DMS153 (cell line): ENCODE results near the gene CD4.
"Not testable (repeated sequence)": the region's sequence is repeated elsewhere in the genome, so short reads cannot be mapped to it uniquely, and the experiment has no call there.

Experiments used
- DNase-seq: peaks from one replicate; lab custom pipeline; 2025; lab: John Stamatoyannopoulos, UW

The CD4 gene

DNA sequence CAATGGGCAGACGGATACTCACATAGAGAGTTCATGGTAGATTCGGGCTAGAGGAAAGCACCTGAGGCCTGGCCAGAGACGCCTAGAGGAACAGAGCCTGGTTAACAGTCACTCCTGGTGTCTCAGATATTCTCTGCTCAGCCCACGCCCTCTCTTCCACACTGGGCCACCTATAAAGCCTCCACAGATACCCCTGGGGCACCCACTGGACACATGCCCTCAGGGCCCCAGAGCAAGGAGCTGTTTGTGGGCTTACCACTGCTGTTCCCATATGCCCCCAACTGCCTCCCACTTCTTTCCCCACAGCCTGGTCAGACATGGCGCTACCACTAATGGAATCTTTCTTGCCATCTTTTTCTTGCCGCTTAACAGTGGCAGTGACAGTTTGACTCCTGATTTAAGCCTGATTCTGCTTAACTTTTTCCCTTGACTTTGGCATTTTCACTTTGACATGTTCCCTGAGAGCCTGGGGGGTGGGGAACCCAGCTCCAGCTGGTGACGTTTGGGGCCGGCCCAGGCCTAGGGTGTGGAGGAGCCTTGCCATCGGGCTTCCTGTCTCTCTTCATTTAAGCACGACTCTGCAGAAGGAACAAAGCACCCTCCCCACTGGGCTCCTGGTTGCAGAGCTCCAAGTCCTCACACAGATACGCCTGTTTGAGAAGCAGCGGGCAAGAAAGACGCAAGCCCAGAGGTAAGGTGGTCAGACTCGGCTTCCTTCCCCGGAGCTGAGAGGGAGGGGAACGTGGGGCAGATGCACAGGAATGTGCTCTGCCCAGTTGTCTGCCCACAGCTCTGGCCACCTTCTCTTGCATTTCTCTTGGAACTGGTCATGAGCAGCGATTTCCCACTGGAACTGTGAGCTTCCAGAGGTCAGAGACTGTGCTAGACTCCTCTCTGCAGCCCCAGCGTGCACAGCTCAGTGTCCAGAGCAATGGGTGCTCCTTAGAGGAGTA, at the start of gene CD4:
Gene CD4, plus strand, starts transcription at position 557 of the 953 bp plus-strand sequence. CDS start 10,611 bp downstream, outside the sequence.
- no peak for DNase-seq

- not testable (repeated sequence) for DNase-seq
Observed at GRCh38 chr12:6742080-6742479, 47.2 kb upstream of the CD4 start.

DNA sequence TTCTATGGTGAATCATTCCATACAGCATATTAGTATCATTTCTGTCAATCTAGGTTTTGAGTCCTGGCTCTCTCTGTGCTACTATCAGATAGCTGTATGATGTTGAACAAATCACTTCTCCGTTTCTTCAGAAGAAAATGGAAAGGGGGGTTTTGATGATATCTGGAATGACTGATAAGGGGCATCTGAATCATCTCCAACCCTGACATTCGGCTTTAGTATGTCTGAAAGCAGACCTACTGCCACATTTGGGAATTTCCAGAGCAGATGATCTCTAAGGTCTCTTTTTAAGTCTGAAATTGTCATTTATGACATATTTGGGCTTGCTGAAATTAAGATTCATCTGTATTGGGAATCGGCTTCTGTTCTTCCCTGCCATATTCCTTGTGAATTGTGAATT, 46.5 kb upstream of the CD4 start:
- no peak for DNase-seq

- not testable (repeated sequence) for DNase-seq
Observed at GRCh38 chr12:6743300-6743699, 46.0 kb upstream of the CD4 start.

DNA sequence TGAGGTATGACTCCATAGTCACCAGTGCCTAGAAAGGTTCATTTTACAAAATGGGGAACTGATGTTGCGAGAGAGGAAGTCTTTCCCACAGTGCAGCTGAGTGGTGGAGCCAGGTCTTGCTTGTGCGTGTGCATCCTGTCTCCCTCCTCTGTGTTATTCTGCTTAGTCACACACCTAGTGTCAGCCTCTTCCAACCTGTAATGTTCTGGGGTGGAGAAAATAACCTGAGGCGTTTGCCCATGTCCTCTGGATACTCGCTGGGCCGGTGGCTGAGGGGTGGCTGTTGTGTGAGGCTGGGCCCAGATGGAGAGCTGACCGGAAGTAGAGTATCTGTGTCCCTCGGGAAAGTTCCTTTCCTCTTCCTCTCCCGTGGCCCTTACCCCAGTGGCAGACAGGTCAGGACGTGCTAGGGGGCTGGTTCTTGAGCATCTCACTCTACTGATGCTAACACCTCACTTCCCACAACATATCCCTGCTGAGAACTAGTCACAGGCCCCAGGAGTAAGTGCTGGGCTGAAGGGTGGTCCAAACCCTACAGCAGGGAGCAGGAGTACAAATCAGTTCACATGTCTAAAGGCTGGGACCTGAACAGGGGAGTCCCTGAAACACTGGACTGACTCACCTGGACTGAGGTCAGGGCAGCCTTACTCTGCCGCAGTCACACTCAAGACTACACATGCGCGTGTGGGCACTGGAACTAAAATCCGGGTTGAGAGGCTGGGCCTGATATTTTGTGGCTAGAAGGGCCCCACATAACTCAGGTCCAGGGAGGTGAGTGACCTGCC, 43.4 kb upstream of the CD4 start:
- DNase-seq, result no peak

DNA sequence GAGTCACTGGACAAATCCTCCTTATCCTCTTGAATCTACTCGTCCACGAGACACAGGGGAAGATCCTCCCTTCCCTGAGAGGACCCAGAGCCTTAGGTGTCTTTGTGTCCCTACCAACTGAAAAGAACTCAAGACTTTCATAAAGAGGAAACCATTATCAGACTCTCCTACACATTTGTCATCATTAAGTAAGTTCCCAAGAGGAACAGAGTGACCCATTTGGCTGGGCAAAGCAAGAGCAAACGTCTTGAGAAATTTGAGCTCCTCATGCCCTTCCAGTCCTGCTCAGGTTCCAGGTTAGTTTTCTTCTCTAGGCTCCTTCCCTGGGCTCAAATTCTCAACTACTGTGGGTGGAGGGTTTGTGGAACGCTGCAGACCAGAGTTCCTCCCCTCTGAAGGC, 42.1 kb upstream of the CD4 start:
- DNase-seq, result no peak

DNA sequence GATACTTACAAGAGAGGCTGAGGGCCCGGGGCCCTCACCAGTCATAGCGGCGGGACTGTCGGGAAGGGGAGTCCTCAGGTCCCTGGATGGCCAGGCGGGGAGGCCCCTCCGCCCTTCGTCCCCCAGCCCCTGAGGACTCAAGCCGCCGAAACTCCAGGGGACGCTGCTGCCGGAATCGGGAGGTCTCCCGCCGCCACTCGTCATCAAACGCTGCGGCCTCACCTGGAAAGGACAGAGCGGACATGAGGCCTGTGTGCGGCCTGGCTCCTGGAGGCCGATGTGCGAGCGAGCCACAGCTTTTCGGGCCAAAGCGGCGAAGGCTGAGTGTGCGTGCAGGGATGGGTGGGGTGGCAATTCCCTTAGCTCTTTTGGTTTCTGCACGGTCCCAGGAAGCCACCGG, 40.6 kb upstream of the CD4 start:
- no peak for DNase-seq

GRCh38 chr12:6750506-6750905, 38.8 kb upstream of the CD4 start:
- no peak for DNase-seq

DNA sequence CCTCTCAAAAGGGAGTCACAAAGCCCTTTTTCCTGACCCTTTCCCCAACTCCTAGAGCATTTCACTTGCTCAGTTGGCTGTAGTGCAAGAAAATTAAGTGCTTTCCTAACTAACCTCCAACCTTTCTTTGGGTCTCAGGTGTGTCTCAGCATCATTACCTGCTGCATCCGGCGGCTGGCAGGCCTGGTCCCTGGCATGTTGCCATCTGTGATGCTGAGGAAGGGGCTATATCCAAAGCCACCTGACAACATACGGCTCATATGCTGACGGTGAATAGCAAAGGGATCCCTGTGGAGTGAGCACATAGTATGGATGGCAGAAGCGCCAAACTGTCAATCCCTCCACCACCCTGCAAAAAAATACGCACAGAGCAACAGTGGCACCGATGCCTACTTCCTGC, 37.6 kb upstream of the CD4 start:
- no peak for DNase-seq

DNA sequence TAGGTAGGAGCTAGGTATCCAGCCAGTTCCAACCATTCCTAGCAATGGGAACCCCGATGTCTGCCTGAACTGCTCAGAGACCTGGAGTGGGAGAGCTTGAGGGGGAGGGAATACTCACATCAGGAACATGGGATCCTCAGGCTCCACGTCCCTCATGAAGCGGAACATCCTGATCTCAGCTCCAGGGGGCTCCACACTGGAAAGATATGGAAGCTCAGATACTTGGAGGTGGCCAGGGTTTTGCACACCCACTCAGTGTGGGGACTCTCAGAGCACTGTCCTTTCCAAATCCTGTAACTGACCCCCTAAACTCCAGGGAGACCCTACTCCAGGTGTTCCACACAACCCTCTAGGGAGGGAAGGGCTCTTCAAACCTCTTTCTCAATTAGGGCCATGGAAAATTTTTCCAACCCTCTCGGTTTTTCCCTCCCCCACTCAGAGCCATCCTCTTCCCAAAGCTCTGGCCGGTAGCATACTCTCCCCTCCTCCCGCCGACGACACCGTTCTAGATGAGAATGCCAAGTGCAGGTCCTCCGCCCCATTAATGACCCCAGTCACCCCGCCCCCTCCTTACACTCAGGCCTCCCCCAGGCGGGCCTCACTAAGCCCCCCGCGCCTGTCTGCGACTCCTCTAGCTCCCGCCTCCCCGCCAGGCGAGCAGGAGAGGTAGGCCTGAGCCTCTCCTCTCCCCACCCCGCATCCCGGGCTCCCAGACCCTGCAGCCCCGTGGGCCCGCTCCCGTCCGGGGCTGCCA, 37.0 kb upstream of the CD4 start:
- no peak for DNase-seq

- peak; percentile 96 for DNase-seq
Observed at GRCh38 chr12:6752921-6753771, 36.2 kb upstream of the CD4 start, which contains the start of gene MLF2. TSS of gene MLF2 (minus strand) at chr12:6753141. CDS start at chr12:6752334, 807 bp downstream.

DNA sequence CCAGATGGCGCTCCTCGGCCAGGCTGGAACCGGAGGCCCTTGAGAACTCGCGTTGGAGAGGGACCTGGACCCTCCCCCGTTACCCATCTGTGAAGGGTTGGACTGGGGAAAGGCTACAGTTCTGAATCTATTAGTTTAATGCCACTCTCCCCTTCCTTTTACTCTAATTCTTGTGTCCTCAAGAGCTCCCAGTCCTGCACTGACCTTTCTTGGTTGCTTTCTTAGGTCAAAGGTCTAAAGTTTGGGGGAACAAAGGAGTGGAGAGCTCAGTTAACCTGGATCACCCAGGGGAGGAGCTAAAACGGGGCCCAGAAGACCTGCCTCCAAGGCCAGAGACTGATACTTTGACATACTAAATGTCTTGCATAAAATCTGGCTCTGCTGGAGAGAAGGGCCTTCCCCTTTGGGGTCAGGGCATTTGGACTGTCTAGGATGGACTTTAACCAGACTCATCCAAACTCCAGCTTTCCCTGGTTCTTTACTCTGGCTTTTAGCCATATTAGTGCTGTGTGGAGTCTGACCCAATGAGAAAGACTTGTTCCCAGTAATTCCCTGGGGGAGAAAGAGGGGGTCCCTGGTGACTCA, 35.5 kb upstream of the CD4 start:
- no peak for DNase-seq

- DNase-seq, result no peak
Observed at GRCh38 chr12:6754411-6754810, 34.9 kb upstream of the CD4 start.

DNA sequence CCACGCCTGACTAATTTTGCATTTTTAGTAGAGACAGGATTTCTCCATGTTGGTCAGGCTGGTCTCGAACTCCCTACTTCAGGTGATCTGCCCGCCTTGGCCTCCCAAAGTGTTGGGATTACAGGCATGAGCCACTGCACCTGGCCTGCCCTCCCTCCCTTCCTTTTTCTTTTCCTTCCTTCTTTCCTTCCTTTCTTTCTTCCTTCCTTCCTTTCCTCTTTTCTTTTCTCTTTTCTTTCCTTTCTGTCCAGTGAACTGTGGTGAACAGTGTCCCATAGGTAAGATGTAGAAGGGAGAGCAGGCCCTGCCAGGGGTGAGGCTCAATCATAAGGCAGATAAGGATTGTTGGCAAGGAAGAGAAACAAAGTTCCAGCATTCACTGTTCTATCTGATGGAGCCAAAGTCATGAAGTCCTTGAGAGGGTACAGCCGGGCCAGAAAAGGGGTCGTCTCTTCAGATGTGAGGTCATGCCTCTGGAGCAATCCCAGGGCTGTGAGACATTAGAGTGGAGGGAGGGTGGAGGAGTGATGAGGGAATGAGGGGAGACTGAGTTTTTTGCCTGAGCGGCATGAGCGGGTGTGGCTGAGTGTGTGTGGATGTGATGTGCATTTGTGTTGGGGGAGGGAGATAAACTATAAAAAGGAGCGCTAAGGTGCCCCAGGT, 32.2 kb upstream of the CD4 start:
- DNase-seq, result no peak

DNA sequence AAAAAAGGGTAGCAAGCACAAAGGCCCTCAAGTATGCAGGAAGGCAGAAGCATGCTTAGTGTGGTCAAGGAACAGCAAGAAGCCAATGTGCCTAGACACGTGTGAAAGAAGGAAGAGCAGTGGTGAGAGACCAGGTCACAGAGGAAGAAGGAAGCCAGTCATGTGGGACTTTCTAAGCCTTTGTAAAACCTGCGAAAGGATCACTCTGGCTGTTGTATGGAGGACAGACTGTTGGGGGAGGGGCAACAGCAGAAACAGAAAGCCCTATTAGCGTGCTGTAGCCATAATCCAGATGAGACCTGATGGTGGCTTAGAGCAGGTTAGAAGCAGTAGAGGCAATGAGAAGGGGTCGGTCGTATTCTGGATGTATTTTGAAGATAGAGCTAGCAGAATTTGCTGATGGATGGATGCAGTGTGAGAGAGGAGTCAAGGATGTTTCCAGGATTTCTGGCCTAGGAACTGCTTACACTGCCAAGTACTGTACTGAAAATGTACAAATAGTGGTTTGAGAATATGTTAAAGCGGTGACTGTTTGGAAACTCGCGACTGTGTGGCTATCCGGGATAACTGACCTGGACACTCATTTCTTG, 30.7 kb upstream of the CD4 start:
- DNase-seq, result no peak

DNA sequence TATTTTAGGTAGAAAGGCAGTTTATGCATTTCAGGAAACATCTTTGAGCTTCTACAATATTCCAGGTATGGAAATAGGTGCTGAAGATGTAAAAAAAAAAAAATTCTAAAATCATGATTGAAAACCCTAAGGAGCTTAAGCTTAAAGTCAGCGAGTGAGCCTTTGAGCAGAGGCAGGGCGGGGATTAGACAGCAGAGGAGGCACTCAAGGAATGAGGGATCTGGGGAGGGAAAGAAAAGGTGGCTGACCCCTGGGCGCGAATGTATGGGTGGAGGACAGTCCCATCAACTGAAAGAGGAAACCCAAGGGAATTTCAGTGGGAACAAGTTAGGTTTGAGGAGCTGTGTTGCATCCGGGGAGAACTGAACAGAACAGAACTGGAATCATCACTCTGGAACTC, 29.6 kb upstream of the CD4 start:
- no peak for DNase-seq

DNA sequence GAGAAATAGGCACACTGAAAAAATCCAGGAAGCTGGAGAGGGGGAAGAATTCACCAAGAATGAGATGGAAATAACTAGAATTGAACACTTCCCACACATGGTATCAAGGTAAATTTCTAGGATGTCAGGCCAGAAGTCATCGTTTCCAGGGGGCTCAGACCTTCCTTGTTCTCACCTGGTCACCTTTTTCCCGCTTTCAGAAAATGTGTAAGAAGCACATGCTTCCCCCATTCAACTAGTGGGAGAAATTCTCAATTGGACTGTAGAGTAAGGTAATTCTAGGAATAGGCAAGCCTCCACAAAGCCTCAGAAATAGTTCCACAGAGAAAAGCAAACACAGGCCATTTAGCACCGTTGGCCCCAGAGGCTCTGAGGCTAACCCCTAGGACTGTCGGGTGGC, 25.9 kb upstream of the CD4 start:
- DNase-seq, result no peak

DNA sequence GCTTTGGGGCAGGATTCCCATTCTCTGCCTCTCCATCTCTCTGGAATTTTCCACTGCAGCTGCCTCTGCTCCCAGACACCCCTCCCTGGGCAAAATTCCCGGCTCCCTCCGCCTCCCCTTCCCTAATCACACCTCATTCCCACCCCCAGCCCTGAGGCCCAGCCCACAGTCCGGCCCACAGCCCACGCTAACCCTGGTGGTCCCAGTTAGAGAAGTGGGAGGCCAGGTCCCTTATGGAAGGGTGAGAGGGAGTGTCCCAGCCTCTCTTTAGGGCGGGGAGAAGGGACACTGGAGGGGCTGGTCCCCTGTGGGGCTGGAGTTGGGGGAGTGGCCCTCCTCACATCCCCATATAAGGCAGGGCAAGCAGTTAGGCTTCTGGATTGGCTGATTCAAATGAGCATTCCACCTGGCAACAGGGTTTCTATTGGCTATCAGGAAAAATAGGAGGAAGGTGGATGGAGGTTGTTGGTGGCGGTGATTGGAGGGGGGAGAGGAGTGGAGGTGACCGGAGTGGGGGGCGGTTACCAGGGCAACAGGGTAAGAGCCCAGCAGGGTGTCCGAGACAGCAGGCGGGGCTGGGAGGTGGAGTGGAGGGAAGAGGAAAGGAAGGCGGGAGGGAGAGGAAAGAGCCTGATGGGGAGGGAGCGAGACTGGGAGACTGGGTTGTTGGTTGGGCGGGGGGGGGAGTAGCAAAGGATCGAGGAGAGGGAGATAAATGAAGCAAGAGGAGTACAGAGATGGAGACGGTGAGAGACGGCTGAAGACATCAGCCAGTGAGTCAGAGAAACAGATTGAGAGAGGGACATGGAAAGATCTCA, 25.1 kb upstream of the CD4 start:
- DNase-seq, result peak; percentile 100

DNA sequence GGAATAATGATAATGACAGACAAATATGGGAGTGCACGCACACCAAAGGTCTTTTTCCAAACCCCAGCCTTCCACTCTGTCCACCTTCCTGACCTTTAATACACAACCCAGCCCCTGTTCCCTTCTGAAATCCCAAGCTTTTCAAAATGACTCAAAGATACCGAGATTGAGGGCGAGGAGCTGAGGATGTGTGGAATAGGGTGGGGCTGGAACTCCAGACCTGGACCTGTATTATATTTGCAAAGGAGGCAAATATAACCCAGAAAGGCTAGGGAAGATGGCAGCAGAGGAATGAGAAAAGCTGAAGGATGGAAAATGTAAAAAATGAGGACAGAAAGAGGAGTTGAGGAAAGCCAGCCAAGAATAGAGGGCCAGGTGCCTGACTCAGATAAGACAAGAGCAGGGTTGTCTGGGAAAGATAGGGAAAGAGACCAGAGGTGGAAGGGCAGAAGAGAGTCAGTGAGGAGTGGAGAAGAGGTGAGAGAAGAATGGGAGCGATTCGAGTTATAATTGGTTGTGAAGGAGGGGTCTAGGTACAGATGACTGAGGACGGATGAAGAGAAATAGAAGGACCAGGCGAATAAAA, 24.2 kb upstream of the CD4 start:
- DNase-seq, result no peak
